B cell (primary cell): ENCODE results near the gene RARRES2. TPM values are rescaled to one million over a fixed set of nuclear protein-coding genes. Genes with fewer than 3 reads are reported as not detected.

ENCODE experiments used
- ATAC-seq: fragments of 200-7000 bp; cut with Tn5 transposase; one replicate; pipeline ENCODE4 v1.10.0; 2021; ENCODE audit warnings: low read depth, mild to moderate bottlenecking, moderate number of reproducible peaks, moderate library complexity
- CTCF ChIA-PET: fragments of 350-600 bp; sonication (Branson Sonifier 250); formaldehyde crosslinking; loops from one replicate; lab custom pipeline; 2021; ENCODE audit warnings: antibody characterized with exemption, inconsistent platforms; lab: Charles Lee
- POLR2A ChIA-PET: fragments of 350-600 bp; sonication (Branson Sonifier 250); formaldehyde crosslinking; loops from one replicate; lab custom pipeline; 2021; ENCODE audit warnings: antibody characterized with exemption; lab: Charles Lee
- DNase-seq: peaks from one replicate; pipeline ENCODE4 v3.0.0; 2013
- H2AFZ ChIP-seq: 2 replicates; pipeline ENCODE4 v1.6.1; 2012; ENCODE audit warnings: mild to moderate bottlenecking, low read depth, low read length; ENCODE audit not compliant: insufficient read depth, poor library complexity, severe bottlenecking
- H3K27ac ChIP-seq, 2 donors: 1 replicate in 1 of 2; 2 replicates in 1 of 2; pipeline ENCODE4 v1.5.1; 2012 to 2013; ENCODE audit warnings: low read length in 2 of 2, mild to moderate bottlenecking in 2 of 2, moderate library complexity in 1 of 2
- H3K27me3 ChIP-seq, 4 experiments: fragments of 200-600 bp in 1 of 4; sonication (generic) in 1 of 4; replicated peaks in 1 of 4; 1 replicate in 2 of 4; 2 replicates in 2 of 4; pipeline versions ENCODE4 v1.6.1 to v1.7.0; 2013 to 2016; ENCODE audit warnings: low read length in 3 of 4, mild to moderate bottlenecking in 2 of 4, mixed read lengths in 1 of 4, moderate library complexity in 1 of 4; ENCODE audit not compliant: insufficient read depth in 4 of 4, control insufficient read depth in 3 of 4; ENCODE audit errors: control extremely low read depth in 1 of 4
- H3K36me3 ChIP-seq, 2 experiments: replicated peaks in 1 of 2; 1 replicate in 1 of 2; 2 replicates in 1 of 2; pipeline versions ENCODE4 v1.6.1 to v1.7.1; 2013; ENCODE audit warnings: low read length in 1 of 2; ENCODE audit not compliant: insufficient read depth in 2 of 2, control insufficient read depth in 1 of 2; ENCODE audit errors: control extremely low read depth in 1 of 2, extremely low read depth in 1 of 2
- H3K4me1 ChIP-seq, 2 donors: fragments of 200-600 bp in 1 of 2; sonication (generic) in 1 of 2; 1 replicate in 1 of 2; 2 replicates in 1 of 2; pipeline versions ENCODE4 v1.5.1 to v1.6.1; 2013 to 2017; ENCODE audit warnings: low read length in 2 of 2; ENCODE audit not compliant: control insufficient read depth in 2 of 2, insufficient read depth in 2 of 2
- H3K4me2 ChIP-seq: replicated peaks from 2 replicates; pipeline ENCODE3; 2012; ENCODE audit warnings: mild to moderate bottlenecking, low read depth, low read length; ENCODE audit not compliant: poor library complexity, severe bottlenecking
- H3K4me3 ChIP-seq, 5 experiments: fragments of 200-600 bp in 1 of 5; sonication (generic) in 1 of 5; 1 replicate in 3 of 5; 2 replicates in 2 of 5; pipeline versions ENCODE4 v1.5.1 to v1.7.0; 2011 to 2016; ENCODE audit warnings: low read length in 4 of 5, mild to moderate bottlenecking in 4 of 5, low read depth in 2 of 5, control low read depth in 1 of 5, moderate library complexity in 1 of 5; ENCODE audit not compliant: insufficient read depth in 1 of 5; ENCODE audit errors: control extremely low read depth in 1 of 5, extremely low read depth in 1 of 5
- H3K79me2 ChIP-seq: fragments of 200-600 bp; sonication (generic); one replicate; pipeline ENCODE4 v1.6.0; 2016; ENCODE audit warnings: low read length; ENCODE audit not compliant: control insufficient read depth, insufficient read depth
- H3K9ac ChIP-seq: fragments of 200-600 bp; sonication (generic); 2 replicates; pipeline ENCODE4 v1.6.1; 2017; ENCODE audit warnings: mild to moderate bottlenecking, low read length, moderate library complexity
- H3K9me3 ChIP-seq, 3 donors: one replicate each; pipeline versions ENCODE4 v1.6.1 to v1.7.1; 2013; ENCODE audit warnings: low read length in 2 of 3; ENCODE audit not compliant: control insufficient read depth in 2 of 3, insufficient read depth in 1 of 3; ENCODE audit errors: control extremely low read depth in 1 of 3
- H4K20me1 ChIP-seq: 2 replicates; pipeline ENCODE4 v1.6.0; 2012; ENCODE audit warnings: mild to moderate bottlenecking, low read length; ENCODE audit not compliant: insufficient read depth, control insufficient read depth, poor library complexity, severe bottlenecking
- H3K27ac Mint-ChIP-seq: one replicate; pipeline ENCODE4 v1.8.0; 2021; ENCODE audit warnings: mixed read lengths
- H3K27me3 Mint-ChIP-seq: one replicate; pipeline ENCODE4 v1.8.0; 2021; ENCODE audit warnings: mixed read lengths
- H3K4me1 Mint-ChIP-seq: one replicate; pipeline ENCODE4 v1.8.0; 2021; ENCODE audit warnings: mixed read lengths
- H3K4me3 Mint-ChIP-seq: one replicate; pipeline ENCODE4 v1.8.0; 2021; ENCODE audit warnings: mixed read lengths
- H3K9me3 Mint-ChIP-seq: one replicate; pipeline ENCODE4 v1.8.0; 2022; ENCODE audit warnings: mixed read lengths; ENCODE audit not compliant: insufficient read depth
- EZH2 ChIP-seq: IDR thresholded peaks from 2 replicates; pipeline ENCODE4 v1.6.1; 2012; ENCODE audit warnings: borderline replicate concordance, low read depth, mild to moderate bottlenecking, moderate library complexity, low read length; ENCODE audit not compliant: insufficient read depth, poor library complexity, severe bottlenecking
- WGBS: methylation state at CpG from one replicate; pipeline ENCODE4 v1.1.5; 2013; ENCODE audit warnings: missing lambda C conversion rate; ENCODE audit not compliant: insufficient coverage; 5-methylcytosine and 5-hydroxymethylcytosine counted together
- intact Hi-C: fragments of 100-400 bp; cut with micrococcal nuclease; formaldehyde crosslinking; loops from one replicate; pipeline ENCODE4 v1.10.0; 2022
- polyA plus RNA-seq: library from polyadenylated mRNA; depleted of rRNA; stranded (reverse); fragments of >200 nt; gene quantifications from 2 replicates; pipeline ENCODE4 v1.2.3, GENCODE V29; 2012
- total RNA-seq, 2 donors: library from RNA; stranded (reverse); fragments of 120-200 nt in 1 of 2; gene quantifications; 1 replicate in 1 of 2; 2 replicates in 1 of 2; pipeline versions ENCODE4 v1.2.3 to v1.2.4, GENCODE V29; 2013 to 2022
- TF ChIP-seq, protein P1 (sequence below): fragments of 200-600 bp; IDR thresholded peaks from one replicate; pipeline ENCODE4 v1.8.0; 2022; ENCODE audit warnings: antibody characterized with exemption, mild to moderate bottlenecking

RARRES2 gene
- total and polyA plus RNA-seq, 2 donors (not counting 1 experiment from before 2014, with no cell fraction given), result not detected

DNA sequence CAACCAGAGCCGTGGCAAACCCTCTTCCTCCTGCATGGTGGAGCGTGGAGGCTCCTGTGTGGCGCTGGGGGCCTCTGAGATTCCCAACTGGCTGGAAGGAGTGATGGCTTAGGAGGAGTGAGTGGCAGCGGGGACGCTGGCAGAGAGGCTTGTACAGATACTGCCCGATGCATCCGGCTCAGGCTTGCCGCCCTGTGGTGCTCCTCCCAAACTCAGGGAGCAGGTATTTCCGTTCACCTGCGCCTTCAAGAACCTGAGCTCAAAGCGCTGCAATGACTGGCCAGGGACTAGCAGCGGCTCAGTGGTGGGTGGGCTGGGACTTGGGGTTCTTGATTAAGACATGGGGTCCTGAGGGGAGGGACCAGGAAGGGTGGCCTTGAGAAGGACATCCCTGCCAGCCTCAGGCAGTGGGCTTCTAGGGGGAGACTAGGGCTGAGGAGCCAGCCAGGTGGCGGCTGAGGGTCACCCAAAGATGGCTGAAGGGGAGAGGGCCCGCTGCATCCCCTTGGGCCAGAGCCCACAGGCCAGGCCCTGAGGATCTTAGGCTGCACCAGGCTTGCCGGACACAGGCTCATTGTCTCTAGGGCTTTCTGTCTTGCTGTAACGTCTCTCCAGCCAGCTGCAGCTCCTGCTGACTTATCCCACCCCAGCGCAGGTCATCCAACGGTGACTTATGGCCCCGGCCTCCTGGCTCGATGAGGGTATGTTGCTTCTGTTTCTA, 40.9 kb upstream of the RARRES2 start:
- WGBS, result 89% methylated on average over 17 of the region's 20 CpGs
- Mint-ChIP-seq H3K27me3 (no peaks in the 10 kb centered on the region), H3K4me3 (peak overlapping the region; percentile 59), H3K27ac (peak overlapping the region; percentile 75), H3K9me3 (no peaks in the 10 kb centered on the region), H3K4me1 (peaks cover 42% of the 10 kb centered on the region)
- H2AFZ ChIP-seq, result no peak overlapping the region
- peaks cover 6% of the 10 kb centered on the region for H4K20me1 ChIP-seq
- DNase-seq, result no peak
- CTCF ChIA-PET, result interaction anchor here (1.0 kb wide), 1 partner anchor 39 kb away, joined by 3 read pairs; no protein-coding TSS in a partner anchor
- no peaks in the 10 kb centered on the region for H3K27me3 ChIP-seq
- ATAC-seq, result no peak
- peaks cover 0 to 3% (median 0%) of the 10 kb centered on the region in 3 donors for H3K9me3 ChIP-seq
- peaks cover 21 to 42% of the 10 kb centered on the region in 2 donors for H3K4me1 ChIP-seq
- H3K36me3 ChIP-seq, result no peaks in the 10 kb centered on the region
- H3K27ac ChIP-seq, result no peak overlapping the region
- TF ChIP-seq EZH2, result no peak
- TF ChIP-seq, protein P1, sequence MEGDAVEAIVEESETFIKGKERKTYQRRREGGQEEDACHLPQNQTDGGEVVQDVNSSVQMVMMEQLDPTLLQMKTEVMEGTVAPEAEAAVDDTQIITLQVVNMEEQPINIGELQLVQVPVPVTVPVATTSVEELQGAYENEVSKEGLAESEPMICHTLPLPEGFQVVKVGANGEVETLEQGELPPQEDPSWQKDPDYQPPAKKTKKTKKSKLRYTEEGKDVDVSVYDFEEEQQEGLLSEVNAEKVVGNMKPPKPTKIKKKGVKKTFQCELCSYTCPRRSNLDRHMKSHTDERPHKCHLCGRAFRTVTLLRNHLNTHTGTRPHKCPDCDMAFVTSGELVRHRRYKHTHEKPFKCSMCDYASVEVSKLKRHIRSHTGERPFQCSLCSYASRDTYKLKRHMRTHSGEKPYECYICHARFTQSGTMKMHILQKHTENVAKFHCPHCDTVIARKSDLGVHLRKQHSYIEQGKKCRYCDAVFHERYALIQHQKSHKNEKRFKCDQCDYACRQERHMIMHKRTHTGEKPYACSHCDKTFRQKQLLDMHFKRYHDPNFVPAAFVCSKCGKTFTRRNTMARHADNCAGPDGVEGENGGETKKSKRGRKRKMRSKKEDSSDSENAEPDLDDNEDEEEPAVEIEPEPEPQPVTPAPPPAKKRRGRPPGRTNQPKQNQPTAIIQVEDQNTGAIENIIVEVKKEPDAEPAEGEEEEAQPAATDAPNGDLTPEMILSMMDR, result no peak
- H3K4me2 ChIP-seq, result no peak overlapping the region
- H3K9ac ChIP-seq, result no peak overlapping the region
- peaks cover 28% of the 10 kb centered on the region for H3K79me2 ChIP-seq
- H3K4me3 ChIP-seq, result no peak overlapping the region
- POLR2A ChIA-PET, result interaction anchor here (0.6 kb wide), 1 partner anchor 13 kb away, joined by 4 read pairs; no protein-coding TSS in a partner anchor
- intact Hi-C loops, result no loop called here

DNA sequence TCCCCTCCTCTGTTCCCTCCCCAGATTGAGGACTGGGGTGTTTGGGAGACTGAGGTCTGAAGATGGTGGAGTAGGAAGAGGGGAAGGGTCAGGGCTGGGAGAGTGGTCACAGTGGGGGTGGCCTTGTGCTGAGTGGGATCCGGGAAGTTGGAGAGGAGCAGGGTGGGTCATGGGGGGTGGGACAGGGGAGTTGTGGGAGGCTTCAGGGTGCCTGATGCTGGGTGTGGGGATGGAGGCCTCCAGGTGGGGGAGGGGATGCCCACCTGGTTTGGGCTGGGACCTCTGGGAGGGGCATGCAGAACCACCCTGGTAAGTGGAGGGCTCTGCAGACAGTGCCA, 40.3 kb upstream of the RARRES2 start:
- Mint-ChIP-seq H3K4me1 (peaks cover 46% of the 10 kb centered on the region), H3K9me3 (no peaks in the 10 kb centered on the region), H3K27ac (no peak overlapping the region), H3K4me3 (no peak overlapping the region), H3K27me3 (no peaks in the 10 kb centered on the region)
- Histone ChIP-seq H3K4me1 (peaks cover 22 to 47% of the 10 kb centered on the region in 2 donors), H3K27me3 (no peaks in the 10 kb centered on the region), H3K9ac (no peak overlapping the region), H3K4me3 (no peak overlapping the region), H4K20me1 (peaks cover 6% of the 10 kb centered on the region), H2AFZ (no peak overlapping the region), H3K4me2 (no peak overlapping the region), H3K9me3 (peaks cover 0 to 2% (median 0%) of the 10 kb centered on the region in 3 donors), H3K27ac (no peak overlapping the region), H3K36me3 (no peaks in the 10 kb centered on the region), H3K79me2 (peaks cover 28% of the 10 kb centered on the region)
- ATAC-seq (no peak), DNase-seq (no peak)
- ChIA-PET POLR2A (interaction anchor here (0.6 kb wide), 1 partner anchor 13 kb away, joined by 4 read pairs; no protein-coding TSS in a partner anchor), CTCF (no interaction called here)
- WGBS, result 100% methylated on average over 1 of the region's 1 CpG
- no peak for TF ChIP-seq EZH2
- TF ChIP-seq, protein P1, result no peak
- intact Hi-C loops, result no loop called here
